HPDE6-E6E7 (cell line): ENCODE results near the gene RNASE13.
"Not testable (repeated sequence)": the region's sequence is repeated elsewhere in the genome, so short reads cannot be mapped to it uniquely, and the experiment has no call there.

Source experiments
- DNase-seq: peaks from one replicate; pipeline ENCODE4 v3.0.0; 2011; ENCODE audit warnings: missing footprints; ENCODE audit errors: extremely low spot score

RNASE13 gene

DNA sequence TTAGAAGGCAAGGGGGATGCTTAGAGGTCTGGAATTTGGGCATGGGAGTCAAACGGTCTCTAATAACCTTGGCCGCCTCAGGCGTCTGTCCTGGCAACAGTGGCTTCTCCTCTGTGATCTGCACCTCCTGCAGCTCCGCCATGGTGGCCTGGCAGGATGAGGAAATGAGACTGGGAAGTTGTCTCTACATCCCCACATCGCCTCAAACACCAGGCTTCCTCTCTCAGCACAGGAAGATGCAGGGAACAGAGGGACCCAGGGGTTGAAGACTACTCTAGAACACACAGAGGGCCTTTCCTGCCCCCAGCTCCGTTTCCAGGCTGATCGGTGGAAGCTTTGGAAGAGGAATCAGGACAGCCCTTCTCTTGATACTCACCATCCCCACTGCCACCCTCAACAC lies 11.4 kb downstream of the RNASE13 start:
- no peak for DNase-seq

DNA sequence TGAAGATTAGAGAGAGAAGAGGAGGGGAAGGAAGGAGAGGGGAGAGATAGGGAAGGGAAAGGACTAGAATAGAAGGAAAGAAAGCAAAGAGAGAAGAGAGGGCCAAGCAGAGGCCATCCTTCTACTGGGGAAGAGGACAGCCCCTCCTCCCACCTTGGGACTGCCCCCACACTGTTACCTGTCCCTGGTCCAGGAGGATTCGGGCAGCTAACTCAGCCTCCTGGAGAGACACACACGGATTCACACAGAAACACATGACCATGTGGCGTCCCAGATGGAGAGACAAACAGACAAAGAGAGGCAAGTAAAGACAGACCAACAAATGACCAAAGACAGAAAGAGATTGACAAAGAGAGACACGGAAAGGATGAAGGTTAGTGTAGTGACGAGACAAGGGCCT lies 11.9 kb downstream of the RNASE13 start:
- DNase-seq = no peak

DNA sequence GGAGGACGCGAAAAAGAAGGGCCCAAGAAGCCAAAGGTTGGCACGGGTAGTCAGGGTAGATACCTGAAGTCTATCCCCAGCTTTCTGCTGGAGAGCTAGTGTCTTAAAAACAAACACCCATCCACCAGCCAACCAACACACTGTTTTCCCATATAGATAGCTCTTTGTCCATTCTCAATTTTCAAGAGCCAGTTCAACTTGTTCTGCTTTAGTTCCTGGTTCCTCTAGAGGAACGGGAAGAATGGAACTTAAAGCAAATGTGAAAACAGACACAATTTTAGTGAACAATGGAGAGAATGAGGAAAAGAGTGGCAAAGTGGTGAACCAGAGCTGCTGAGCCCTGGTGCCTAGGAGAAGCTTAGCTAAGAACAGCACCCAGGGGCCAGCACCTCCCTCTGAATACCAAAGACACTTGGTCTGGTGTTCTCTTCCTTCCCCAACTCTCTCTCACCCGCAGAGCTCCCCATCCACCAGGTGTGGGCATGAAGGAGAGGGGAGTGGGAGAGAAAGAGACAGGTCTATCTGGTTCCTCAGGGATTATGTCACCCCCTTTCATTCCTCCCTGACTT lies 13.5 kb downstream of the RNASE13 start:
- no peak for DNase-seq

DNA sequence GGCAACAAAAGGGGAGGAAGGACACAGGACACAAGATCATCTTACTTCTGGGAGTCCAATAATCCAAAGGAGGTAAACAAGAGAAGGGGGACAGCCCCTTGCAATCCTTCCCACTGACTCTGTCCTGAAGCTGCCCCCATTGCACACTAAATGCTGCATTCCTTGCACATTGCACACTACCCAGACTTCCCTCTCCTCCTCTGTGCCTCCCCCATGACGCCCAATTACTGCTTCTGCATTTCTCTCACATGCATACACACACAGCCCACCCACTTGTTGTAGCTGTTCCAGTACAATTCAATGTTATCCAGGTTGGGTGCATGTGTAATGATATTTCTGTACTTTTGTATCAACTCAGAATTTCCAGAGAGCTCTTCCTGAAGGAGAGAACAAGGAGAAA lies 15.2 kb downstream of the RNASE13 start:
- no peak for DNase-seq

DNA sequence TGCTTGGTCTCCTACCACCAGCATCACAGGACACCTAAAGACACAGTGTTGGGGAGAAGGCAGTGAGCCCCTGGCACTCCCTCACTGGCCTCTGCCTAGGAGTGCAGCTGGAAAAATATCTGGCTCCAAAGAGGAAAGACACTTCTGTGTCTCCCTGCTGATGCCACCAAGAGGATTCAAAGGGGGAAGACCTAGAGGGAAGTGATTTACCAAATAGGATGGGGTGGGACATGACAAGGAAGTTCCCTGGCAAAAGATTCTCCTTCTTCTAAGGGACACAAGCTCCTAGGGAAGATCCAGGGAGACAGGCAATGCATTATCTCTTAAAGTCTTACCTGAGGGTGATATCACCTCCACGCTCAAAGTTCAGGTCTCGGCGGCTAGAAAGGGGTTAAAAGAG lies 15.8 kb downstream of the RNASE13 start:
- DNase-seq = no peak

DNA sequence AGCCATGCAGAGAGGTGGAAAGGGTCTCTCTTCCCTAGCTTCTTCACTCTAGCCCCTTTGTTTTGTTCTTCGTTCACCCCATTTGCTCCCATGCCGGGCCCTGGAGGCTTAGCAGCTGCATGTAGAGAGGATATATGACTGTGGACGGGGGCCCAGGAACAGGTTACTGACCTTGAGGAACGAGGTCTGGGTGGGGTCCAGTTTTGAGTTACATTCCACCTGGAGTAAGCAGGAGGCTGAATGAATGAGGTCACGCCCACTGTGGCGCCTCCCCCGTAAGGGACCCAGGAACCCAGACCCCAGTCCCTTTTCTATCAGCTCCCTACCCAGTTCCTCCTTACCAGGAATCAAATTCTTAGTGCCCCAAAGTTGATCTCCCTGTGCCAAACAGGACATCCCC lies 16.3 kb downstream of the RNASE13 start:
- no peak for DNase-seq

DNA sequence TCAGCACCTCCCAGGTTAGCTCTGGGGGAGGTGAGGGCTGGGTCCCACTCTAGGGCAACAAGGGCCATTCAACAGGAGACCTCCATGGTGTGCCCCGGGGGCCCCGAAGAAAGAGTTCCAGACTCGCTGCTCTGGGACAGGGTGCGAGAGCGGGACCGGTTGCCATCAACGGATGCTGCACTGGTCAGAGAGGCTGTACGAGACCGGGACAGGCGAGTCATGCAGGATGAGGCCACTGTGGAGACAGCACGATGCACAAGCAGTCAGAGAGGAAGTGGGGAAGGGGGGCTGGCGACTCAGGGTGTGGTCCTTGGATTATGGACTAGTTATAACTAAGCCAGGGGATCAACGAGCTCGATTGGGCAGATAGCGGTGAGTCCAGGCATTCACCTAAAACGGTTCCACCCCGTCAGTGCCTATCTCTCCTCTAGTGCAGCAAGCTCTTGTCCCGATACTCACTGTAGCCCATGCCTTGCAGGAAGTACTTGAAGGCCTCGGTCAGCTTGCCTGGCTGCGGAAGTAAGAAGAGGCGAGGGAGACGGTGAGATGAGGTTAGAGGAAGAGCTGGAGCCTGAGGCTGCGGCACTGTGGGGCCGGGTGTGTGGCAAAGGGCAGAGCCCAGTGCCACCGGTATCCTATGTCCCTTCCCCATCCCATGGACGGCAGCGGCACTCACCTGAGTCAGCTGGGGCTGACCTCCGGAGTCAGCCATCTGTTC lies 16.9 kb downstream of the RNASE13 start:
- DNase-seq = no peak

DNA sequence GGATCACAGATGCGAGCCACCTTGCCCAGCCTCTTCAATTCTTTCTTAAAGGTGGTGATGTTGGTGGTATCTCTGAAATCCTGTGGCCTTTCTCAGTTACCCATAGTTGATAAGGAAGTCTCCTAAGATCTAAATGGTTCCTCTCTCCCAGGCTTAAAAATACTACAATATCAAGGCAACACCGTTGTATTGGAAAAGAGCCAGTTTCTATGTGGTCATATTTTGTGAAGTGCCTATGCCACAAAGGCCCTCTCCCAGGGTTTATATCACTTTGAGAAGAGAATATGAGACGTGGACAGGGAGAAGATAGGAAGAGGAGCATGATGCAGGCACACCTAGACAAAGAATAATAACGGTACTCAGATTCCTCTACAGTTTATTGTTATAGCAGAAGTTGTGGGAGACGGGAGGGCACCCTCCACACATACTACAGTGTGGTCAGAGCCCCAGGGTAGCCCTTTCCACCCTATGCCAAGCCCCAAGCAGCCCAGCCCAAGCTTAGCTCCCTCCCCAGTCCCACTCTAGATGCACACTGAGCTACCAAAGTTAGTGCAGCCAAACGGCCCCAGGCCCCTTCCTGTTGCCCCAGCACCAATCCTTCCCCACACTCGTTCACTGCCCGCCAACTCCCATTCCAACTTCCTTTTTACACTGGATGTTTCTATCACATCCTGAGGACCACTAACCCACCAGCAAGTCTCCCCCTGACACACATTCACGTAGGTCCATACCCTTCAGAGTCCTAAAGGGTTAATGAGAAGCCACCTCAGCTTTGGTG lies 18.0 kb downstream of the RNASE13 start:
- DNase-seq = no peak

DNA sequence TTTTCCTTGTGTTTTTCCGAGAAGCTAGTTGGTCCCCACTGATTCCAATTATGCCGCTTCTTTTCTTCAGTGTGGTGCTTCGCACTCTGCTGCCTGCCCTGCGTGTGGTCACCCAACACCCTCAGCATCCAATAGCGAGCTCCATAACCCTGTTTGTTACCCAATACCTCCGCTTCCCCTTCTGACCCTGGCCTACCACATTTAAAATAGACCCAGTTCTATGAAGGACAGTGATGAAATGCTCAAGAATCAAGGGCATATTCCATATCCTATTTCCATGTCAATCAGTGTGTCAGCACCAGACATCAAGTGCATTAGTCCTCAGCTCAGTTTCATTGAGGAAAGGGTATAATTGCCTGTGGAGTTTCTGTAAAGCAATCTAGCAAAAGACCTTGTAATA lies 19.3 kb downstream of the RNASE13 start:
- DNase-seq = no peak

DNA sequence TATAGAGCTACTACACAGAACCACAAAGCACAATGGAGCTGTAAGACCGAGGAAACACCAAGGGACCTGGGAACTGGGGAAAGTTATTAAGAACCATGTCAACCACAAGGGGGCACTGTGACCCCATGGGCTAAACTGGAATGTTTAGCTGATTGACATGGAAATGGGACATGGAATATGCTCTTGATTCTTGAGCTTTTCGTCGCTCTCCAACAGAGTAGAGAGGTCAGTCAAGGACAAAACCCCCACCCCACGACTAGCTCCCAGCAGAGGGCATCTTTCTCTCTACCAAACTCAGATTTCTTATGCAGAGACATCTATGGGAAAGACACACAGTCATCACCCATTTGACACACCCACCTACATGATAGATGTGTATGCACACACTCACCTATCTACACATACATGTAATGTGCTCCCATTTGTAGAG lies 19.8 kb downstream of the RNASE13 start:
- peak; percentile 74 for DNase-seq

DNA sequence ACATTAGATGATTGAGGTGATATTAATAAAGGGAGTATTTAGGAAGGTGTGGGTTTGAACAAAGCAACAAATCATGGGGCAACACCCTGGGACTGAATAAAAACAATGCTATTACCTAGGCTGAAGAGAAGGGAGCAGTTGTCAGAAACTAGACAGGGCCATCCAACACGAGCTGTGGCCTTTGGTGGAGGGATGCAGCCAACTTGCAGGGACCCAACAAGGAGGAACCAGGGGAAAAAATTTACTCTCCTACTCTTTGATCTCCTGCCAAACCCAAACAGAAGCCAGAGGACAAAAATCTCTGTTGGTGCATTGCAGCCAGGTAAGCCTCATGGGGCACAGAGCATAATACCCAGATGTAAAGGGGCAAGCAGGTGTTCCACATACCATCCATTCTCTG lies 23.5 kb downstream of the RNASE13 start:
- DNase-seq = no peak

DNA sequence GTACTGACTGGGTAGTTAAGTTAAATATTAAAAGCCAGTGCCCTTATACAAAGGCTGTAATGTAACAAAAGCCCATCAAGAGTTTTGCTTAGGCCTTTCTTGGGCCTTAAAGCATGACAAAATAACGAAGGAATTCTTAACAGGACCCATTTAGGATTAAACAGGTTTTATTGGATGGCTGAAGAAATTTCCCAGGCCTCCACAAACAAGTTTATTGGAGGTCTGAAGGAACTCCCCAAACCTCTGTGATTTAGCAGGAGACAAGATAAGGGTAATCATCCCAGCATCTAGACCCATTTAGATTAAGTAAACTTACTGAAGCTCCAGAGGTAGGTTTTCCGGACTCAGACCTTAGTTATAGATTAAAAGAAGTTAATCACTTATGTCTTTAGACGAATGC lies 24.9 kb downstream of the RNASE13 start:
- DNase-seq = not testable (repeated sequence)

DNA sequence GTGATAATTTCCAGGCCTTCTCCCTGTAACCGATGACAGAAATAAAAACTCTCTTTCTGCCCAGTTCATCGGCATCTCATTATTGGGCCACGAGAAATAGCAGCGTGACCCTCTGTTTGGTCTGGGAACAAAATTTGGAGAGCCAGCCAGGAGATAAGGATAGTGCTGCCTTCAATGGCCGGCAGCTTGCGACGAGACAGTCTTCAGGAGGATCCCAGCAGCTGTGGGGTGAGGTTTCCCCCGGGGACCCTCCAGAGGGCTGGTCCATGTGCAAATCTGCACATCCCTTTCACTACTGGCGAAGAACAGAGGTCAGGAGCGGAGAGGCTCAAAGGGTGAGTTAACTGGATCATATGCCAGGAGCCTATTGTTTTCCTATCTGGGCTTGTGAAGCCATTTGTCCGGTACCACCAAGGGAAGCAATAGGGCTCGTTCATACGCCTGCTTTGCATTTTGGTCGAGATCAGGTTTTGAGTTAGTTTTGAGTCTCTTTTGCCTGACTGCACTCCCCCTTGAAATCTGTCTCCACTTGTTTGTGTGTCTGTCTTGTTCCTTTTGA lies 30.7 kb downstream of the RNASE13 start:
- no peak for DNase-seq

DNA sequence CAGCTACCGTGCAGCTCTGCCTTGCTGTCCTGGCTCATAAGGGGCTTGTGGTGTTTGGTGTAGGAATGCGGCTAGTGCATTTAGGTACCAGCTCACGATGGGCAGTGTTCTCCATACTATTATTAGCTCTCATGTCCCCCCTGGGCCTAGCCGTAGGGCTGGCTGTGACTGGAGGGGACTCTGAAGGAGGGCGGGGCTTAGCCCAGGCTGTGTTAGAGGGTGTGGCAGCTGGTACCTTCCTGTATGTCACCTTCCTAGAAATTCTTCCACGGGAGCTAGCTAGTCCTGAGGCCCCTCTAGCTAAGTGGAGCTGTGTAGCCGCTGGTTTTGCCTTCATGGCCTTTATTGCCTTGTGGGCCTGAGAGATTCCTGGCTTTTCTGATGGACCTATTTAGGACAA lies 33.4 kb downstream of the RNASE13 start:
- no peak for DNase-seq

DNA sequence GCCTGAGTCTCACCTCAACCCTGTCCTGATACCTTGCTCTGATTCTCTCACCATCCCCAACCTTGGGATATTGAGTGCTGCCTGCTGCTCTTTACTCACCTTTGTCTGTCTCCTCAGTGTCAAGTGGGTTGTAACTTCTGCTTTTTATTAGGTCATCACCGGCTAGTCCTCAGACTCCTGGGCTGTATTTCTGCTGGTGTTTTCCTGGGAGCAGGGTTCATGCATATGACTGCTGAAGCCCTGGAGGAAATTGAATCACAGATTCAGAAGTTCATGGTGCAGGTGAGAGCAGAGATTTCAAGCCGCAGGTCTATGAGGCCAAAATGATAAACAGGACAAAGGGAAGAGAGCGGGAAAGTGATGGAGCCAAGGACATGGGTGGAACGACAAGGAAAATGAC lies 35.0 kb downstream of the RNASE13 start:
- no peak for DNase-seq

DNA sequence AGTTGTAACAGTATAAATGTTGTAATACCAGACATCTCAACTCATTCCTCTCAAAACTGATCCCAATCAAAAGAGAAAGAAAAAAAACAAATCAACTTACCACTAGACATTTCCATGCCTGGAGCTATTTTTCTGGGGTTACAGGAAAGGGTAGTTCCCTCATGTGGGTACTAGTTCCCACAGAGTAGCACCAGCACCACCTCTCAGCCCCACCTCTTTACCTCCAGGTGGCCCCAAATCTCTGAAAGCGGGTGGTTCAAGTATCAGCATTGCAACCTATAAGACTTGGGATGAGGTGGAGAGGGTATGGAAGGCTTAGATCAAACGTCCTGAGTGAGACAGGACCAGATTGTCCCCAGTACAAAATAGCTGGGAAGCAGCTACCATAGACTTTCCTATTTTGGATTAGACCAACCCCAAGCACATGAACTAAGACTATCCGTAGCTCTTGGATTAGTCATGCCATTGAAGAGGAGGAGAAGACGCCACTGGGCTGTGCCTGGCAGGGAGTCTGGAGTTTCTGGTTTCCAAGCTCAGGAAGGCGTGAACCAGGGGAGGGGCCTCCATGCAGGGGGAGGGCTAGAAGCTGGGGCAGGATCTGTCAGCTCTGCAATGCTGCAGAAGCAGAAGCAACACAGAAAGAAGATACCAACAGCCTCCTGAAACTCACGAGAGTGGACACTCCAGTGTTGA lies 35.8 kb downstream of the RNASE13 start, which contains the start of gene SLC39A2:
Gene SLC39A2 (plus strand): TSS at position 620 of the 693 bp plus-strand sequence. CDS start 154 bp downstream, outside the sequence.
- peak; percentile 73 for DNase-seq

DNA sequence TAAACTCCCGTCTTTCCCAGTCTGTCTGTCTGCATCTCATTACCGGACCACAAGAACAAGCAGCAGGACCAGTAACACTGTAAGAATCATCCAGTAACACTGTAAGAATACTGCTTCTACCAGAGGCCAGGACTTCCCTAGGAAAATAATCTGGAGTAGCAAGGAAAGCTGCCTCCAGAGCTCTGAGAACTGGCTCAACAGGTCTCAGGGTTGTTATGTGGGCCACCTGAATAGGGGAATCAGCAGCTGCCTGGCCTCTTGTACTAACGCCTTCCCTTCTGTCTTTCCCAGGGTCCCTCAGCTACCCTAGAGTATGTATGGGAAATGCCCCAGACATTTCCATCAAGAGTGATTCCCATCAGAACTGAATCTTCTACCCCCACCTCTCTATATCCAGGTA lies 36.5 kb downstream of the RNASE13 start:
- no peak for DNase-seq

DNA sequence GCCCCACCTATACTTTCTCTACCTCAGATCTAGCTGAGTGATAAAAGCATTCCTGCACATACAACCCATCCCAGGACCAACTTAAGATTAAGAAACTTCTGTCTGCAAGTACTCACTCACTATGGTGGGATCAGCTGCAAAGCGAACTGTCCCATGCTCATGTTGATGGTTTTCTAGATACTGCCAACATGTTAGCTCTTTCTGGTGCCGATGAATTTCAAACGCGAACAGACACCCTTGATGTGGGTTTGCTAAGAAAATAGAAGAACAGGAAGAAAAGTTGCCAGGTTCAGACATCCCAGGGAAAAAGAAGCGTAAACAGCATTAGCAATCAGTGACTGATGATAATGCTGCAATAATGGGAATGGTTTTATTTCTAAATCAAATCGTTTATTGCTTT lies 37.0 kb downstream of the RNASE13 start:
- no peak for DNase-seq

DNA sequence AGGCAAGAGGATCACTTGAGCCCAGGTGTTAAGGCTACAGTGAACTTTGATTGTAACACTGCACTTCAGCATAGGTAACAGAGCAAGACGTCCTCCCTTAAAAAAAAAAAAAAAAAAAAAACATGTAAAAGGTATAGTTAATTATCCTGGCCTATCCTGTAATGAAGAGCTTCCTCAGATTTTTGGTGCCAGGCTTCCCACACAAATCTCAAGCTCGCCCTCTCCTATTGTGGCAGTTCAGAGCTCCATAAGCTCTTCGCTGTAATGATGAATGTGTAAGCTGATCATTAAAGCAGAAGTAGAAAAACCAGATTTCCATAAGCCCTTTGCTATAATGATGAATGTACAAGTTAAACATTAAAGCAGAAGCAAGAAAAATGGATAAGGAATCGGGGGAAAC lies 37.5 kb downstream of the RNASE13 start:
- no peak for DNase-seq

DNA sequence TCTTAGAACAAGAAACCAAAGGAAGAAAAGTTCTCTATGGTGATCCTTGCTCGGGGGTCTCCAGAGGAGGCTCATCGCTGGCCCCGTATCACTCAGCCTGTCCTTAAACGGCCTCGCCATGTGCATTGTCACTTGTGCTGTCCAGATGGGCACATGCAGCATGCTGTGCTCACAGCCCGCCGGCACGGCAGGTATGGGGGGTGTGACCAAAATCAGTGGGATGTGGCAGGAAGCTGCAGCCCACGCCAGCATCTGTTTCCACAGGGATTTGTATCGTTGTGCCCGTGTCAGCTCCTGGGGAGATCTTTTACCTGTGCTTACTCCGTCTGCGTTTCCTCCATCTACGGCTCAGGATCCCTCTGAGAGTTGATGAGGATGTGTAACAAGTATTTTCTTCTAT lies 38.1 kb downstream of the RNASE13 start:
- no peak for DNase-seq

DNA sequence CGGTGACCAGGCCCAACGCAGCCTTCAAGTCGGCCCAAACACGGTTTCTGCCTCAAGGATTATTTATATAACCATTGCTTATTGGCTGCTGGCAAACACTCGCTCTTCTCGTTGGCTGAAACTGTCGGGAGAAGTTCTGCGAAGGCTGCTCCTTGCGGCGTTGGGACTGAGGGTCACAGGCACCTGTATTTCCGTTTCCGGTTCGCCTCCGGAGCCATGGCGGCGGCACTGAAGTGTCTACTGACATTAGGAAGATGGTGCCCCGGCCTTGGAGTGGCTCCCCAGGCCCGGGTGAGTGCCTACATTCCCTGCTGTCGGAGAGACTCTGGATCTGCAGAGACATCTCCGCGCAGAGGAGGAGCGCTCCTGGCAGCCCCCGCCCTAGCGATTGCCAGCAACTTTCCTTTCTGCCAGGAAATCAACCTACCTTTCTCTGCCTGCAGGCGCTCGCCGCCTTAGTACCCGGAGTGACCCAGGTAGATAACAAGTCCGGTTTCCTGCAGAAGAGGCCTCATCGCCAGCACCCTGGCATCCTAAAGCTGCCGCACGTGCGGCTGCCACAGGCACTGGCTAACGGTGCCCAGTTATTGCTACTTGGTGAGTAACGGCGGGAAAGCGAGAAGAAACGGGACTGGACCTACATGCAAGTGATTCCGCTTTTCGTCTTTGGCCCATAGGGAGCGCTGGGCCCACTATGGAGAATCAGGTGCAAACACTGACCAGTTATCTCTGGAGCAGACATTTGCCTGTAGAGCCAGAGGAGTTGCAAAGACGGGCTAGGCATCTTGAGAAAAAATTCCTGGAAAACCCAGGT lies 44.6 kb downstream of the RNASE13 start, which contains the start of gene METTL17:
Gene METTL17 (plus strand): TSS at position 194 of the 814 bp plus-strand sequence. CDS start 23 bp downstream, at position 217.
- peak; percentile 84 for DNase-seq
